DLD1 (cell line): ENCODE data around the gene FANCD2.
"Not testable (repeated sequence)": the region's sequence is repeated elsewhere in the genome, so short reads cannot be mapped to it uniquely, and the experiment has no call there.

Experiments
- in situ Hi-C: cut with HindIII; loops from 2 replicates; pipeline ENCODE4 v1.10.0; 2017; ENCODE audit warnings: low sequenced_read_pairs

The FANCD2 gene

GRCh38 chr3:10012106-10012505 lies 14.1 kb upstream of the FANCD2 start:
- in situ Hi-C loops: loop anchor here (10.0 kb wide), 1 partner anchor 147 kb away; no protein-coding TSS in a partner anchor

- in situ Hi-C loops: loop anchor here (10.0 kb wide), 1 partner anchor 151 kb away; no protein-coding TSS in a partner anchor
Observed at GRCh38 chr3:10015461-10015904, 10.8 kb upstream of the FANCD2 start.

GRCh38 chr3:10017636-10018292 lies 8.5 kb upstream of the FANCD2 start:
- in situ Hi-C loops: loop anchor here (10.0 kb wide), 1 partner anchor 153 kb away; no protein-coding TSS in a partner anchor

- in situ Hi-C loops: loop anchor here (10.0 kb wide), 1 partner anchor 154 kb away; no protein-coding TSS in a partner anchor
Observed at GRCh38 chr3:10018806-10019205, 7.4 kb upstream of the FANCD2 start.

- in situ Hi-C loops: loop anchor here (10.0 kb wide), 1 partner anchor 155 kb away; no protein-coding TSS in a partner anchor
Observed at GRCh38 chr3:10019326-10019725, 6.9 kb upstream of the FANCD2 start.

GRCh38 chr3:10021856-10022775 lies 4.1 kb upstream of the FANCD2 start:
- in situ Hi-C loops: no loop called here

- in situ Hi-C loops: no loop called here
Observed at GRCh38 chr3:10023587-10024310, 2.5 kb upstream of the FANCD2 start.

GRCh38 chr3:10025205-10026083 lies 793 bp upstream of the FANCD2 start:
- in situ Hi-C loops: no loop called here

GRCh38 chr3:10041034-10041433 lies 14.8 kb downstream of the FANCD2 start:
- in situ Hi-C loops: no loop called here

GRCh38 chr3:10047876-10048275 lies 21.6 kb downstream of the FANCD2 start:
- in situ Hi-C loops: no loop called here

GRCh38 chr3:10053054-10053453 lies 26.8 kb downstream of the FANCD2 start:
- in situ Hi-C loops: not testable (repeated sequence)

GRCh38 chr3:10055097-10055496 lies 28.9 kb downstream of the FANCD2 start:
- in situ Hi-C loops: no loop called here

- in situ Hi-C loops: not testable (repeated sequence)
Observed at GRCh38 chr3:10070077-10070476, 43.8 kb downstream of the FANCD2 start.

GRCh38 chr3:10074666-10075065 lies 48.4 kb downstream of the FANCD2 start:
- in situ Hi-C loops: no loop called here

GRCh38 chr3:10081871-10082270 lies 55.6 kb downstream of the FANCD2 start:
- in situ Hi-C loops: no loop called here

GRCh38 chr3:10085738-10086137 lies 59.5 kb downstream of the FANCD2 start:
- in situ Hi-C loops: no loop called here

- in situ Hi-C loops: no loop called here
Observed at GRCh38 chr3:10088256-10088655, 62.0 kb downstream of the FANCD2 start.

GRCh38 chr3:10090179-10090578 lies 63.9 kb downstream of the FANCD2 start:
- in situ Hi-C loops: no loop called here

GRCh38 chr3:10090774-10091173 lies 64.5 kb downstream of the FANCD2 start:
- in situ Hi-C loops: not testable (repeated sequence)

- in situ Hi-C loops: not testable (repeated sequence)
Observed at GRCh38 chr3:10091387-10091786, 65.2 kb downstream of the FANCD2 start.
